Suprapubic skin (tissue), 4 donors: ENCODE measurements around the gene B4GALNT4. TPM values are rescaled to one million over a fixed set of nuclear protein-coding genes. Genes with fewer than 3 reads are reported as not detected.

Experiments used
- DNase-seq, 2 donors: peaks; one replicate each; pipeline ENCODE4 v3.0.0-alpha.2; 2019; ENCODE audit warnings: low spot score in 2 of 2
- H3K27ac ChIP-seq: fragments of 200-600 bp; sonication (generic); one replicate; pipeline ENCODE4 v1.5.1; 2019
- H3K27me3 ChIP-seq: fragments of 200-600 bp; sonication (generic); one replicate; pipeline ENCODE4 v1.5.1; 2019
- H3K36me3 ChIP-seq: fragments of 200-600 bp; sonication (generic); one replicate; pipeline ENCODE4 v1.5.1; 2019
- H3K4me1 ChIP-seq: fragments of 200-600 bp; sonication (generic); one replicate; pipeline ENCODE4 v1.5.1; 2019
- H3K4me3 ChIP-seq: fragments of 200-600 bp; sonication (generic); one replicate; pipeline ENCODE4 v1.5.1; 2019; ENCODE audit warnings: mild to moderate bottlenecking
- H3K9me3 ChIP-seq: fragments of 200-600 bp; sonication (generic); one replicate; pipeline ENCODE4 v1.5.1; 2019
- CTCF ChIP-seq, 2 donors: fragments of 200-600 bp in 1 of 2; fragments of 450-650 bp in 1 of 2; sonication (generic) in 1 of 2; IDR thresholded peaks; one replicate each; pipeline ENCODE4 v1.5.1; 2016 to 2019; ENCODE audit warnings: antibody characterized with exemption in 2 of 2, mild to moderate bottlenecking in 1 of 2, moderate library complexity in 1 of 2
- EP300 ChIP-seq: sonication (generic); formaldehyde crosslinking; IDR thresholded peaks from one replicate; pipeline ENCODE4 v1.6.1; 2017; ENCODE audit warnings: antibody characterized with exemption
- POLR2A ChIP-seq, 2 donors: fragments of 450-650 bp; IDR thresholded peaks; one replicate each; pipeline ENCODE4 v1.6.1; 2017; ENCODE audit warnings: antibody characterized with exemption in 2 of 2, mild to moderate bottlenecking in 2 of 2, moderate library complexity in 2 of 2
- POLR2AphosphoS5 ChIP-seq, 3 donors: sonication (generic); formaldehyde crosslinking; IDR thresholded peaks; one replicate each; pipeline ENCODE4 v1.6.1; 2017; ENCODE audit warnings: antibody characterized with exemption in 3 of 3
- WGBS: methylation state at CpG from one replicate; pipeline ENCODE4 v1.1.5; 2018; 5-methylcytosine and 5-hydroxymethylcytosine counted together
- total RNA-seq, 4 donors: library from RNA; depleted of rRNA; stranded (reverse); fragments of >200 nt; gene quantifications; one replicate each; pipeline ENCODE4 v1.1.0, GENCODE V29; 2016

B4GALNT4 gene
- total RNA-seq, 4 donors from 2014 or later, result 1.2 to 3.0 (median 1.6) TPM

- peaks cover 13% of the 10 kb centered on the region for H3K27me3 ChIP-seq
- no peaks in the 10 kb centered on the region for H3K36me3 ChIP-seq
- no peaks in the 10 kb centered on the region for H3K9me3 ChIP-seq
- TF ChIP-seq CTCF (IDR thresholded peaks at IDR 0.05) (no peak), POLR2A (IDR thresholded peaks at IDR 0.05) (no peak), EP300 (no peak), POLR2AphosphoS5 (IDR thresholded peaks at IDR 0.05) (no peak)
- no peak for DNase-seq
- 41% methylated on average over 7 of the region's 11 CpGs for WGBS
- peaks cover 18% of the 10 kb centered on the region for H3K4me1 ChIP-seq
- H3K4me3 ChIP-seq, result no peak overlapping the region
- H3K27ac ChIP-seq, result no peak overlapping the region
These were observed 20.9 kb downstream of the B4GALNT4 start for GRCh38 chr11:390175-390574.

DNA sequence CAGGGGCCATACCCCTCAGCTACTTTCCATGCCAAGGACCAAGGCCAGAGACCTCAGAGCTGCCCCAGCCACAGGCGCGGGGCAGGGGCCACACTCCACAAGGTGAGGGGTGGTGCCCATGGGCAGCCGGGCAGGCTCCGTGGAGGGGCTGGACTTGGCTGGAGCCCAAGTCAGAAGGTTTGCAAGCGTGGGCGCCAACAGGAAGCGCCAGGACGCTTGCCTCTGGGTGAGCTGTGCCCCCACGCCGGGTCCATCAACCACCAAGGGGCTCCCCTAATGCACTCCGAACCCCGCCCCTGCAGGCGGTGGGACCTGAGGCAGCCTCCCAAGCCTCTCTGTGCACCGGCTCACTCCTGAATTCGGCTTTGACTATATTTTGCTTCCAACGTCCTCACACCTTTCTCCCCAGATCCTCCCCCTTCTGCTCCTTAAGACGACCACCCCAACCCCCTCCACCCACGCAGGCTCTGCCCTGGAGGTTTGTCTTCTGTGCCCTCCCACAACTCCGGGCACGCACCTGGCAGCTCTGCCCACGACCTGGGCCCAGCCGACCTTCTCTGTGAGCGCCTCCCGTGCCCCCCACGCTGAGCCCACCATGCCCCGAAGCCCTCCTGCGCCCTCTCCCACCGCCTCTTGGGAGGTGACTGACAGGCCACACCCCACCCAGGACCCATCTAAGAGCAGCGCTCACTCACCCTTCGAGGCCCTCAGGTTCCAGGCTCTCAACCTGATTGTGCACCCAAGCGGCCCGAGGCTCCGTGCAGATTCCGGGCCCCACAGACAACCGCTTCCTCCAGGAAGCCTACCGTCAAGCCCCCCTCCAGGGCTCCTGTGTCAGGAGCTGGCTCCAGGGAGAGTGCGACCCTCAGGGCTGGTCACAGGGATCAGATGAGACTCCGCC, 22.1 kb downstream of the B4GALNT4 start:
- Histone ChIP-seq H3K36me3 (no peaks in the 10 kb centered on the region), H3K27me3 (peaks cover 13% of the 10 kb centered on the region), H3K9me3 (no peaks in the 10 kb centered on the region), H3K27ac (peak overlapping the region; percentile 92), H3K4me1 (peaks cover 30% of the 10 kb centered on the region), H3K4me3 (peak overlapping the region; percentile 58)
- WGBS, result 51% methylated on average over 27 of the region's 38 CpGs
- no peak for TF ChIP-seq EP300
- TF ChIP-seq POLR2AphosphoS5 (IDR thresholded peaks at IDR 0.05), result no peak
- TF ChIP-seq POLR2A (IDR thresholded peaks at IDR 0.05), result no peak
- no peak for TF ChIP-seq CTCF (IDR thresholded peaks at IDR 0.05)
- no peak for DNase-seq

DNA sequence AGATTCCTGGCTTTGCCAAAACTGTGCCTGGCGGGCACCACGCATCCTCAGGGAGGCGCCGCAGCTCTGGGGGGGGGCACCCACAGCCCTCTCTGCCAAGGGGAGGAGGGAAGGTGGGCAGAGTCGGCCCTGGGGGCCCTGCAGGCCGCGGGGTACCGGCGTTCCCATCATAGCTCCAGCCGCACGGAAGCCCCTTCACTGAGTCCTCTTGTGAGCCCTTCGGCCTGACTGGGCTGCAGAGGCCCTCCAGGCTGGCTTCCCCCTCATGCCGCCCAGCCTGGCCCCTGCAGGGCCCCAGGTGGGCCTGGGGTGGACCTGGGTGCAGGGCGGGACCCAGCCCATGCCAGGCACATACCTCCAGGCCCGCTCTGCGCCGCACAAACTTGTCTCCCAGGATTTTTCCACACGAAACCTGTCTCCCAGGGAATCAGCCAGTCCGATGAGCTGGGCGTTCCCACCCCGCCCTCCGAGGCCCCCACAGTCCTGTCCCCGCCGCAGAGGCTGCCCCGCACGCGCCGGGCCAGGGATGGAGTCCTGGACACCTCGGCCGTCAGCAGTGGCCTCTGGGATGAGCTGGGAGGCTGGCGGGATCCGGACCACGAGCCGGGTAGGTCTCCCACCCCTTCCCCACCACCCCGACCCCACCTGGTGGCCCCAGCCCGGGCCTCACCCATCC, 22.9 kb downstream of the B4GALNT4 start:
- no peak for DNase-seq
- peak overlapping the region; percentile 92 for H3K27ac ChIP-seq
- H3K9me3 ChIP-seq, result no peaks in the 10 kb centered on the region
- H3K27me3 ChIP-seq, result peaks cover 13% of the 10 kb centered on the region
- WGBS, result 29% methylated on average over 13 of the region's 36 CpGs
- TF ChIP-seq CTCF (IDR thresholded peaks at IDR 0.05) (no peak), EP300 (no peak), POLR2A (IDR thresholded peaks at IDR 0.05) (no peak)
- peaks cover 6% of the 10 kb centered on the region for H3K36me3 ChIP-seq
- H3K4me1 ChIP-seq, result peaks cover 39% of the 10 kb centered on the region
- H3K4me3 ChIP-seq, result peak overlapping the region; percentile 58

DNA sequence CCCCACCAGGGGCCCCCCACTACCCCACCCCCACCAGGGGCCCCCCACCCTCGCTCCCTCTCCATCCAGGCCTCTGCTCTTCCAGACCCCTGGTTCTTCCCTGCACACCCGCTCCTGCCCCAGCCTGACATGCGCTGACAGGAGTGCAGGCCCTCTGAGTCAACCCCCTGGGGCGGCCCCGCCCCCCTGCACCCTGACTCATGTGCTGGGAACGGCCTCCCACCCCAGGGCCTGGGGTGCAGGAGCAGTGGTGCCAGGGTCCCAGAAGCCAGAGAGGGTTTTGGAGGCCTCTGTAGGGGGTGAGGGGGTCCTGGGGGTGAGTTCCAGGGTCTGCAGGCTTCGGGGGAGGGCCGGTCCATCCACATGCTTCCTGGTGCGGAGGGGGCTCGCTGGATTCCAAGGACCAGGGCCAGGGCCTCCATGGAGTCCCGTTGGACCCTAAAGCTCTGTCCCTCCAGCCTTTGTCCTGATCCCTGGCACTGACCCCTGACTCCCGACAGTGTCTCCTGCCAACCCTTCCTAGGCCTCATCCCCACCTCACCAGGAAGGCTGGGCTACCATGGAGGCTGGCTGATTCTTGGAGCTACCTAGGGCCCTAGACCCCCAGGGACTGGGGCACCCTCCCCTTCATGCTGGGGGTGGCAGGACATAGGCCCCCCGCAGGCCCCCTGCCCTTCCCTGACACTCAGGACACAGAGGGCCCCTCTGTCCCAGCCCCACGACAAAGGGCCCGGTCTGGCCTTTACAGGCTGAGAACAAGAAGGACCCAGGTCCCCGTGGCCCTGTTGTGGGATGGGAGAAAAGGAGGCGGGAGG, 24.1 kb downstream of the B4GALNT4 start:
- Histone ChIP-seq H3K4me1 (peaks cover 41% of the 10 kb centered on the region), H3K9me3 (no peaks in the 10 kb centered on the region), H3K4me3 (peak overlapping the region; percentile 58), H3K27me3 (peaks cover 13% of the 10 kb centered on the region), H3K27ac (peak overlapping the region; percentile 92), H3K36me3 (peaks cover 11% of the 10 kb centered on the region)
- DNase-seq, result no peak
- WGBS, result 40% methylated on average over 1 of the region's 17 CpGs
- TF ChIP-seq CTCF (IDR thresholded peaks at IDR 0.05) (no peak), POLR2AphosphoS5 (IDR thresholded peaks at IDR 0.05) (peak in 1 of 3 donors; percentile 12), POLR2A (IDR thresholded peaks at IDR 0.05) (no peak)
